Right cardiac atrium (tissue), 5 donors: ENCODE measurements around the gene PREX1. TPM values are rescaled to one million over a fixed set of nuclear protein-coding genes. Genes with fewer than 3 reads are reported as not detected.

Source experiments
- ATAC-seq, 2 donors: fragments of 200-7000 bp; cut with Tn5 transposase; one replicate each; pipeline versions ENCODE4 v1.8.0 to v1.9.1; 2020; ENCODE audit warnings: moderate library complexity in 2 of 2, mild to moderate bottlenecking in 1 of 2
- DNase-seq, 3 donors: peaks; one replicate each; pipeline ENCODE4 v3.0.0-alpha.2; 2020
- H3K27ac ChIP-seq: one replicate; pipeline ENCODE4 v1.5.1; 2013; ENCODE audit warnings: mild to moderate bottlenecking, low read length, control low read depth, moderate library complexity
- H3K27me3 ChIP-seq: one replicate; pipeline ENCODE4 v1.6.1; 2013; ENCODE audit not compliant: control insufficient read depth, insufficient read depth
- H3K4me1 ChIP-seq: one replicate; pipeline ENCODE4 v1.6.1; 2013; ENCODE audit warnings: low read length; ENCODE audit not compliant: control insufficient read depth, insufficient read depth
- H3K4me3 ChIP-seq: one replicate; pipeline ENCODE4 v1.5.1; 2013; ENCODE audit warnings: low read length, control low read depth
- H3K9me3 ChIP-seq: one replicate; pipeline ENCODE4 v1.6.1; 2013; ENCODE audit warnings: low read length; ENCODE audit not compliant: control insufficient read depth
- WGBS: extraction: QIAGEN DNeasy Blood & Tissue Kit; methylation state at CpG from one replicate; pipeline ENCODE4 v1.1.7; 2013; 5-methylcytosine and 5-hydroxymethylcytosine counted together
- intact Hi-C, 4 donors: fragments of 100-400 bp; cut with DNase I; formaldehyde crosslinking; loops; one replicate each; pipeline versions ENCODE4 v1.11.0 to v1.14.0; 2022 to 2023
- polyA plus RNA-seq: library from polyadenylated mRNA; stranded (reverse); fragments of 200-250 nt; gene quantifications from one replicate; pipeline ENCODE4 v1.2.3, GENCODE V29; 2013
- total RNA-seq, 4 donors: library from RNA; stranded (reverse); fragmentation: NEBNext Ultra II Directional; extraction: Animal tissue kit (Norgen Biotek cat#: 25700); gene quantifications; one replicate each; pipeline ENCODE4 v1.2.1, GENCODE V29; 2021
- donor health status: healthy with polysubstance abuse.
- donor health status: DM: no; HTN: yes; CAD: no.
- donor health status: DM: no; HTN: no; CAD: no.
- donor health status: DM: no; HTN: yes; CAD: no; lungs with severe emphysema.
- donor health status: DM: yes; HTN: yes; CAD: no.

The PREX1 gene
- total and polyA plus RNA-seq, 5 donors, result 9.0 to 16.2 (median 13.9) TPM

DNA sequence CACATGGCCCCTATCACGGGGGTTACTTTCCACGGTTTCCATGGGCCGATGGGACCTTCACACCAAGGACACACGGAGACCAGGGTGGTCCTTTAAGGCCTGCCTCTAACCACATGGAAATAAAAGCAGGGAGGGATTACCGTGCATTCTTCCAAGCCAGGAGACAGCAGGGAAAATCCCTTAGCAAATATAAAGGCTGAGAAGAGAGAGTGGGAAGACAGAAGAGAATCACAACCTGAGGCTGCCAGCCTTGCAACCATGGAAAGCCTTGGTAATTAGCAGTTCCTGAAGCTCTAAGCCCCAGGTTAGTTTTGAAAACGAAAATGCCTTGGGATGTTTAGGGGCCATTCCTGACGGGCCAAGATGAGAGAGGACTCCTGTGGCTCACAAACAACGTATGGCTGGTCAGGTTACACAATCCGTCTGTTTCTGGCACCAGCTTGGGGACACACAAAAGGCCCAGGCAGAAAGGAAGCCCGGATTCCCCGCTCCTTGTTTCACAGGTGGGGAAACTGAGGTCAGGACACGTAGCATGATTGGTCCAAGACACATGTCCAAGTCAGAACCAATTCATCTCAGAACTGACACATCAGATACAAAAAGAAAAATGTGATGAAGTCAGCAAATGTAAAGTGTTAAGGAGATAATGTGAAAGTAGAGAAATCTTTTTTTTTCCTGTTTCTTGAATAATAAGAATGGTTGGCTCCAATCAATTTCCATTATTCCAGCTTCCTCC lies 2.8 kb downstream of the PREX1 start:
- ATAC-seq, result no peak
- intact Hi-C loops, result loop anchor here in 1 of 4 donors (10.0 kb wide), 1 partner anchor 80 kb away; no protein-coding TSS in a partner anchor
- no peak overlapping the region for H3K4me3 ChIP-seq
- no peaks in the 10 kb centered on the region for H3K4me1 ChIP-seq
- no peak for DNase-seq
- no peaks in the 10 kb centered on the region for H3K9me3 ChIP-seq
- 52% methylated on average over 12 of the region's 12 CpGs for WGBS
- H3K27ac ChIP-seq, result peak overlapping the region; percentile 39
- no peaks in the 10 kb centered on the region for H3K27me3 ChIP-seq

DNA sequence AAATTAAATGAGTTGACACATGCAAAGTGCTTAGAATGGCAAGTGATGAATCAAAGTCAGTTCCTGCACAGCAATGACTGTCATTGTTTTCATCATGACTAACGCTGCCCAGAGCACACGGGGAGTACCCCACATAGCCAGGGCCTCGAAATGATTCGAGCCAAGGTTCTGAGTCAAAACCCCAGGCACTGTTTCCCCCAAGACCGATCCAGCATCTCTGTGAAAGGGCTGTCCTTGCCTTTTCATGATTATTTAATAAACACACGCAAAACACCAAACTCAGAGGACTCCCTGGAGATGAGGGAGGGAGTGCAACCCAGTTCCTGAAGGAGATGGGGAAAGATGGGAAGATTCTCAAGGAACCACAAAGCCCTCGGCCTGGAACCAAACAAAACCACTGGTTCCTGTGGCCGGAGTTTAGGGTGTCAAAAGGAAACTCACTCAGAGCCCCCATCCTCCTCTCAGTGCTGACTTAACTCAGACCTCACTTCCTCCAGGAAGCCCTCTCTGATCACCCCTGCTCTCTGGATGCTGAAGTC lies 3.8 kb downstream of the PREX1 start:
- no peak overlapping the region for H3K4me3 ChIP-seq
- no peaks in the 10 kb centered on the region for H3K27me3 ChIP-seq
- H3K9me3 ChIP-seq, result no peaks in the 10 kb centered on the region
- no peak overlapping the region for H3K27ac ChIP-seq
- intact Hi-C loops, result loop anchor here in 1 of 4 donors (10.0 kb wide), 1 partner anchor 81 kb away; no protein-coding TSS in a partner anchor
- ATAC-seq (peak in 1 of 2 donors; percentile 9), DNase-seq (no peak)
- no peaks in the 10 kb centered on the region for H3K4me1 ChIP-seq
- WGBS, result 52% methylated on average over 8 of the region's 8 CpGs

DNA sequence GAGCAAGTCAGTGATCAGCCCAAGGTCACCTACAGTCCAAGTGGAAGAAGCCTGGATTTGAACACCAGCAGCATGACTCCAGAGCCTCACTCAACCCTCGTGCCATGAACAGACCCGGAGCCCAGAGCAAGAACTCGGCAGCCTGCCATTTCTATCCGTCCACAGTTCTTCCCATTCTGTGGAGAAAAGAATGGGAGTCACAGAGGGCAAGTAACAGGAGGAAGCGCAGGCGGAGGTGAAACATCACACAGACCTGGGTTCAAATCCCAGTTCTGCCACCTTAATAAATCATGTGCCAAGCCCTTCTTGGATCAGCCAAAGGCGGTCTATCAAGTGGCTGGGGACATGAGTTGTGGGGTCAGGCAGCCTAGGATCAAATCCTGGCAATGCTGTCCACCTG lies 4.3 kb downstream of the PREX1 start:
- ATAC-seq, result no peak
- no peak for DNase-seq
- Histone ChIP-seq H3K9me3 (no peaks in the 10 kb centered on the region), H3K27me3 (no peaks in the 10 kb centered on the region), H3K4me1 (no peaks in the 10 kb centered on the region), H3K4me3 (no peak overlapping the region), H3K27ac (peak overlapping the region; percentile 49)
- WGBS, result 87% methylated on average over 7 of the region's 7 CpGs
- intact Hi-C loops, result loop anchor here in 1 of 4 donors (10.0 kb wide), 1 partner anchor 81 kb away; no protein-coding TSS in a partner anchor

DNA sequence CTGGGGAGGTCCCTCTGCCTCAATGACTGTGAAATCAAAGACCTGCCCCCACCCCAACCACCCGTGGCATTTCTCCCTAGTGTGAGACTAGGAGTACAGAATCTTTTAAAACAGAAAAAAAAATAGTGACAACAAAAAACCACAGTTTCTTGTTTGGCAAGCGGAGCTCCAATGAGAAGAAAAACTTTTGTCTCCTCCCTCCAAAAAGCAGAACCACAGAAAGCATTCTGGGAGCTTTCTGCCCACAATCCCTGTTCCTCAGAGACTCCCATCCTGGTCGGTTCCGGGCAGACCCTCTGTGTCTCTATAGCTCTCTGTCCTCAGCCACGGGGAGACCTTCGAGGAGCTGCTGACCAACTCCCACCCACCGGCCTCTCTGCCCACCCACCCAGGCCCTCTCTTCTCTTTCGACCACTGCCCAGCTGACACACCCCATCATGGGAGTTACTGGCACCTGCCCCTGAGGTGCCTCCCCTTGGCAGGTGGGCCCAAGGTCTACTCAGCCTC lies 4.9 kb downstream of the PREX1 start:
- H3K4me3 ChIP-seq, result no peak overlapping the region
- ATAC-seq (no peak), DNase-seq (no peak)
- intact Hi-C loops, result loop anchor here in 1 of 4 donors (10.0 kb wide), 1 partner anchor 82 kb away; no protein-coding TSS in a partner anchor
- H3K4me1 ChIP-seq, result no peaks in the 10 kb centered on the region
- peak overlapping the region; percentile 49 for H3K27ac ChIP-seq
- no peaks in the 10 kb centered on the region for H3K27me3 ChIP-seq
- no peaks in the 10 kb centered on the region for H3K9me3 ChIP-seq
- WGBS, result 52% methylated on average over 8 of the region's 8 CpGs

DNA sequence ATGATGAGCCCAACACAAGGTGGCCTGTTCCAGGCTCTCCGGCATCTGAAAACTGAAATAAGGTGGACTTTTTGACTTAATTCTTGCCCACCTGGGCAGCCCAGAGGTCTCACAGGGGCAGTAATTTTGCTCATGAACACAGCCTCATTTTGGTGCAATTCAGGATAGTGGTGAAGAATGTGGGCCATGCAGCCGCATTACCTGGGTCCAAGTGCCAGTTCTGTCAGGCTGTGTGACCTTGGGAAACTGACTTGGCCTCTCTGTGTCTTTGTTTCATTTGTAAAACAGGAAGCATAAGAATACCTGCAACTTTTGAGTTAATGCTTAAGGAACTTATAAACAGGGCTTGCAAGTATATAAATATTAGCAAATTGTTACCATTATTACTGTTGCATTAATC lies 5.6 kb downstream of the PREX1 start:
- intact Hi-C loops, result loop anchor here in 1 of 4 donors (10.0 kb wide), 1 partner anchor 83 kb away; no protein-coding TSS in a partner anchor
- no peaks in the 10 kb centered on the region for H3K9me3 ChIP-seq
- ATAC-seq (no peak), DNase-seq (no peak)
- H3K4me3 ChIP-seq, result no peak overlapping the region
- no peaks in the 10 kb centered on the region for H3K27me3 ChIP-seq
- H3K4me1 ChIP-seq, result no peaks in the 10 kb centered on the region
- WGBS, result 92% methylated on average over 2 of the region's 2 CpGs
- no peak overlapping the region for H3K27ac ChIP-seq

DNA sequence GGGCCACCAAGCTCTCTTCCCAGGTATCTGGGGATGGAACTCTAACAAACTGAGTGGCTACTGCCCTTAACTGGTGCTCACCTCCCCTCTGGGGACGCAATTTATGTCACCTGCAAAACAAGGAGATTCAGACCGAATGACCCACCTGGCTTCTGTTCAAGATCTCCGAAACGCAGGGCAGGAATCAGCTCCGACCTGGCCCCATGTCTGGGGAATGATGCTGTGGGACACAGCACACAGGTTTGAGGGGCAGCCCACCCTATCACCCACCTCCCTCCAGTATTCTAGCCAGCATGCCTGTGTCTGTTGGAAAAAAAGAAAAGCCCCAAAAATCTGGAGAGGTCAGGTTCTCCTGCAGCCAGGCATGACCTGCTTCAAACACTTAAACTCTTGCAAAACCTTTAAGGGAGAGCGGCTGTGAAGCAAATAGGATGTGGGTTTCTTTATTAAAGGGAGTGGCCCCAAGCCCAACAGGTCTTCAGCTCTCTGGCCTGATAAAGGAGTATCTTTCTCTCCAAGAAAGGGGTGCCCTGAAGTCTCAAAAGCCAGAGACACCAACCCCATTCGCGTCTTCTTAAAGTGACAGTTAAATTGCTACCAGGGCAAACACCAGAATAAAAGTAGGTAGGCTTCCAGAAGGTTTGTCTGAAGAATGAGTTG lies 6.4 kb downstream of the PREX1 start:
- no peak overlapping the region for H3K4me3 ChIP-seq
- DNase-seq, result no peak
- H3K27me3 ChIP-seq, result no peaks in the 10 kb centered on the region
- H3K9me3 ChIP-seq, result no peaks in the 10 kb centered on the region
- H3K27ac ChIP-seq, result no peak overlapping the region
- intact Hi-C loops, result loop anchor here in 1 of 4 donors (10.0 kb wide), 1 partner anchor 83 kb away; no protein-coding TSS in a partner anchor
- H3K4me1 ChIP-seq, result no peaks in the 10 kb centered on the region
- WGBS, result 83% methylated on average over 8 of the region's 8 CpGs
- no peak for ATAC-seq

DNA sequence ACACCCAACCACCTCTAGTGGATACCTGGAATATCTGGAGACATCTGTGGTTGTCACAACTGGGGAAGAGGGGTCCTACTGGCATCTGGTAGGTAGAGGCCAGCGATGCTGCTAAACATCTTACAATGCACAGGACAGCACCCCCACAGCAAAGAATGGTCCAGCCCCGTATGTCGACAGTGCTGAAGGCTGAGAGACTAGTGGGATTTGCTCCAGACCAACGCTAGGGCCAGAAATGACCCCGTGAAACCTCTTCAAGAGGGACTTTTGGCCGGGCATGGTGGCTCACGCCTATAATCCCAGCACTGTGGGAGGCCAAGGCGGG lies 7.2 kb downstream of the PREX1 start:
- Histone ChIP-seq H3K4me3 (no peak overlapping the region), H3K9me3 (no peaks in the 10 kb centered on the region), H3K27me3 (no peaks in the 10 kb centered on the region), H3K27ac (no peak overlapping the region), H3K4me1 (no peaks in the 10 kb centered on the region)
- WGBS, result 69% methylated on average over 8 of the region's 8 CpGs
- DNase-seq (no peak), ATAC-seq (no peak)
- intact Hi-C loops, result loop anchor here in 1 of 4 donors (10.0 kb wide), 1 partner anchor 84 kb away; no protein-coding TSS in a partner anchor

DNA sequence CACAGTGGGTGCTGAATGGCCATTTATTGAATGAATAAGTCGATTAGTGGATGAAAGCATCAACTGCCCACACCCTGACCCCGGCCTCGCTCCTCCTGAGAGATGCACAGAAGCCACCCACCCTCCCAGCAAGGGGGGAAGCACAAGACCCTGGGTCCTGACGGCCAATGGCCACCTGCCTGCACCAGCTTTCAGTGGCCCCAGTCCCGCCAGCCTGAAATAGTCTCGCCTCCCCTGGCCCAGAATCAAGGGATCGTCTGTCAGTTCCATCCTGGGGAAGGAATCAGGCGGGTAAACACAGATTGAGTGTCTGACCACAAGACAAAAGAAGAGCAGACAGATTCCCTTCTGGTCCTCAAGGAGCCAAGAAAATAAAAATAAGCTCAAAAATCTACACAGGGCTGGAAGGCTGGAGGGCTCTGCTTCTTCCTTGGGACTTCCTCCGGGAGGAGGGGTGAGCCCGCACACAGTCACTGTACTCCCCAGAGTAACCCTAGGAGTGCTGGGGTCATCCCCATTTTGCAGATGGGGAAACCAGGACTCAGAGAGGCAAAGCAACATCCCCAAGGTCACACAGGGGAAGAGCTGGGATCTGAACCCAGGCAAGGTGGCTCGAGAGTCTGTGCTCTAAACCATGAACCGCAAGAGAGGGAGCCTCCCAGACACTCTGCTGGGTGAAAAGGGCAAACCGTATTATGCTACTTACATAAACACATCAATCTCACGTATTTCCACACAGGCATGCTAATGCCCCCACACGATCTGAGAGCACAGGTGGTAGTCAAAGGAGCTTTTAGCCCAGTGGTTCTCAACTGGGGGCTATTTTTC lies 7.8 kb downstream of the PREX1 start:
- Histone ChIP-seq H3K27ac (no peak overlapping the region), H3K27me3 (no peaks in the 10 kb centered on the region), H3K4me3 (no peak overlapping the region), H3K9me3 (no peaks in the 10 kb centered on the region), H3K4me1 (no peaks in the 10 kb centered on the region)
- WGBS, result 60% methylated on average over 15 of the region's 15 CpGs
- intact Hi-C loops, result loop anchor here in 2 of 4 donors (10.0 kb wide), 2 partner anchors 85 to 135 kb away; no protein-coding TSS in a partner anchor
- DNase-seq (peak in 1 of 3 donors; percentile 47), ATAC-seq (no peak)

DNA sequence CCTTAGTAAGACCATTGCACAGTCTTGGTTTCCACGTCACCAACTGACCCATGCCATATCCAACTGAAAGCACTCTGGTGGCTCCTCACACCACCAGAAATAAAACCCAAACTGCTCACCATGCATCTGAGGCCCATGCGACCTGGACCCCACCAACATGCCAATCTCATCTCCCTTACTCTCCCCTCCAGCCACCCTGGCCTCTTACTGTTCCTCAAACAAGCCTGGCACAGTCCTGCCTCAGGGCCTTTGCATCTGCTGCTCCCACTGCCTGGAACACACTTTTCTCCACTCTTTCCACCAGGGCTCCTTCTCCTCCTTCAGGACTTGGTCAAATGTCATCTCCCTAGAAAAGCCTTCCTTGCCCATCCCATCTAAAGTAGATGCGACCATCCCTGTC lies 8.7 kb downstream of the PREX1 start:
- ATAC-seq, result no peak
- 93% methylated on average over 3 of the region's 3 CpGs for WGBS

DNA sequence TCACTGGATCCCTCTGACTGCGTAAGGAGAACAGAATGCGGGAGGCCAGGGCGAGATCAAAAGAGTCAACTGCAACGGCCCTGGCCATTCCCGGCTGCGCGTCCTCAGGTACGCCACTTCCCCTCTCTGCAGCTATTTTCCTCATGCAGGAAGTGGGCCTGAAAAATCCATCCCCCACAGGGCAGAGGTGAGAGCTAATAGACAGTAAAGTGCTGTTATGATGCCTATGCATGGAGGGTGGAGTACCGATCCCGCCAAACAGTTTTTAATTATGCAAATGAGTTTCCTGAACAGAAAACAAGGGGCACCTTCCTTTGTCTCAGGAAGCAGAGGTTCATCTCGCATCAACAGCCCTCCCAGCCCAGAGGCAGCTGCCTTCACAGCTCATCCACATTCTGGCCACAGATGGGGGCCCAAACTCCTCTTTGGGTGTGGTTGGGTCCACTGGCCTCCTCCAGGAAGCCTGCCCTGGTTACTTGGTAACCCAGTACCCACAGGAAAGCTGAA lies 9.3 kb downstream of the PREX1 start:
- no peak overlapping the region for H3K4me3 ChIP-seq
- 65% methylated on average over 11 of the region's 11 CpGs for whole genome bisulfite sequencing
- no peaks in the 10 kb centered on the region for H3K4me1 ChIP-seq

More for the DNA sequence above, 8.7 kb downstream of the PREX1 start:
- intact Hi-C loops, result loop anchor here in 1 of 4 donors (10.0 kb wide), 1 partner anchor 134 kb away; no protein-coding TSS in a partner anchor
- Histone ChIP-seq H3K27me3 (no peaks in the 10 kb centered on the region), H3K9me3 (no peaks in the 10 kb centered on the region), H3K4me3 (no peak overlapping the region), H3K27ac (no peak overlapping the region), H3K4me1 (no peaks in the 10 kb centered on the region)
- no peak for DNase-seq

More for the DNA sequence above, 9.3 kb downstream of the PREX1 start:
- intact Hi-C loops, result loop anchor here in 1 of 4 donors (10.0 kb wide), 1 partner anchor 134 kb away; no protein-coding TSS in a partner anchor
- ATAC-seq (no peak), DNase-seq (no peak)
- no peaks in the 10 kb centered on the region for H3K9me3 ChIP-seq
- H3K27me3 ChIP-seq, result no peaks in the 10 kb centered on the region
- H3K27ac ChIP-seq, result no peak overlapping the region
